Gastrocnemius medialis (tissue), 4 donors: ENCODE data around the gene PARP6.

Source experiments
- POLR2A ChIP-seq, 2 donors: fragments of 450-650 bp; IDR thresholded peaks; one replicate each; pipeline ENCODE4 v1.6.1; 2017; ENCODE audit warnings: antibody characterized with exemption in 2 of 2, mild to moderate bottlenecking in 2 of 2, moderate library complexity in 2 of 2
- TF ChIP-seq, protein P1 (sequence below), 5 experiments: fragments of 450-650 bp in 3 of 5; fragments of 200-600 bp in 2 of 5; sonication (generic) in 2 of 5; IDR thresholded peaks in 4 of 5; conservative IDR thresholded peaks in 1 of 5; 1 replicate in 4 of 5; 2 replicates in 1 of 5; pipeline ENCODE4 v1.5.1; 2016 to 2019; ENCODE audit warnings: antibody characterized with exemption in 5 of 5, mild to moderate bottlenecking in 3 of 5, moderate library complexity in 3 of 5

DNA sequence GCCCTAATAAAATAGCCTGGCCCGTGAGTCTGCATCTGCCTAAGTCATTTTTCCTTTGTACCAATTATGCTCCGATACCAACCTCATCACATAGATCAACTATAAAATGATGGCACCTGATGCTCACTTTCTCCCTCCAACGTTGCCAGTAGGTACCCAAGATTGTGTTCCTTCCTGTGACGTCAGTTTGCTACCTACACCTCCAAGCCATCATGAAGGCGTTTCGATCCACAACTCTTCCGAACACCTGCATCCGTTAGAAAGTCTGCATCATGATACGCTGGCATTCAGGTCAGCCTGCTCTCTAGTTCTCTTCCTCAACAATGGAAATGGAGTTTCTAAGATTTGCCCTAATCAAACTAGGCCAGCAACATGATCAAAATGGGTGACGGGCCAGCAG is 49.1 kb downstream of the PARP6 start:
- TF ChIP-seq, protein P1, sequence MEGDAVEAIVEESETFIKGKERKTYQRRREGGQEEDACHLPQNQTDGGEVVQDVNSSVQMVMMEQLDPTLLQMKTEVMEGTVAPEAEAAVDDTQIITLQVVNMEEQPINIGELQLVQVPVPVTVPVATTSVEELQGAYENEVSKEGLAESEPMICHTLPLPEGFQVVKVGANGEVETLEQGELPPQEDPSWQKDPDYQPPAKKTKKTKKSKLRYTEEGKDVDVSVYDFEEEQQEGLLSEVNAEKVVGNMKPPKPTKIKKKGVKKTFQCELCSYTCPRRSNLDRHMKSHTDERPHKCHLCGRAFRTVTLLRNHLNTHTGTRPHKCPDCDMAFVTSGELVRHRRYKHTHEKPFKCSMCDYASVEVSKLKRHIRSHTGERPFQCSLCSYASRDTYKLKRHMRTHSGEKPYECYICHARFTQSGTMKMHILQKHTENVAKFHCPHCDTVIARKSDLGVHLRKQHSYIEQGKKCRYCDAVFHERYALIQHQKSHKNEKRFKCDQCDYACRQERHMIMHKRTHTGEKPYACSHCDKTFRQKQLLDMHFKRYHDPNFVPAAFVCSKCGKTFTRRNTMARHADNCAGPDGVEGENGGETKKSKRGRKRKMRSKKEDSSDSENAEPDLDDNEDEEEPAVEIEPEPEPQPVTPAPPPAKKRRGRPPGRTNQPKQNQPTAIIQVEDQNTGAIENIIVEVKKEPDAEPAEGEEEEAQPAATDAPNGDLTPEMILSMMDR (IDR thresholded peaks at IDR 0.05 in 4 of 5, conservative IDR thresholded peaks at IDR 0.05 in 1 of 5): no peak
- TF ChIP-seq POLR2A (IDR thresholded peaks at IDR 0.05): no peak
